ENCODE results near the gene RUNX2.

DNA sequence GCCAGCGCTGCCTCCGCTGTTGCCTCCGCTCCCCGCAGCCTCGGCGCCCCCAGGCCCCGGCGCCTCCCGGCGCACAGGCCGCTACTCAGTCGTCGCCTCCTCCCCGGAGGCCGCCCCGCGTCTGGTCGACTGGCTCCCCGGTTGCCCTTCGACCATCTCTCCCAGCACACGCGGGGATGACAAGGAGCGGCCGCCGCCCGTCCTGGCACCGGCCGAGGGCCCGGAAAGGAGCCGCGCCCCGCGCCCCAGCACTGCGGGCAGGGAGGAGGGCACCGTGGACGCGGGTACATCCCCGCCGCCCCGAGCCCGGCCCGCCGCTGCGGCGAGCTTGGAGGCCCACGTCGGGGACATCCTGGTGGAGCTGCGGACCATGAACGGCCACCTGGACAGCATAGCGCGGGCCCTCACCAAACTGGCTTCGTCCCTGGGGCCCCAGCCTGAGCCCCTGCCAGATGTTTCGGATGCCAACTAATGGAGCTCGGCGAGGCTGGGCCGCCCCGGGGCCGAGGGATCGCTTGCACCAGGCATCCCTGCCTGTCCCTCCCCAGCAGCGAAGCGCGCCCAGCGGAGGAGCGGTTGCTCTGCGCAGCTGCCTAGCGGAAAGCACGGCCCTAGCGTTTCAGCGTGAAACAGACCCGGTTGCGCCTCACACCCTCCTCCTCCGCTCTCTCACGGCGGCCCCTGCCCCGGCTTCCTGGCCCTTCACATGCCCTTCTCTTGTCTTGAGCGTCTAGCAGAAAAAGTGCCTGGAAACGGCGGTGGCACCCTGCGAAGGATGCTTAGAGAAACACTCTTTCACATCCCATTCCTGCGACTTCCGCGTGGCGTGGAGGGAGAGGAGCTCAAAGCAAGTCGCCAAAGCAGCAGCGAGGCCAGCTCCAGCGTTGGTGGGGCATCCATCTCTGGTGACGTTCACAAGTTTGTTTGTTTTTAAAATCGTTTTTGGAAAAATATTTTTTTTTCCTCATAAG, 335.4 kb downstream of the RUNX2 start:
- TF ChIP-seq, protein P1, sequence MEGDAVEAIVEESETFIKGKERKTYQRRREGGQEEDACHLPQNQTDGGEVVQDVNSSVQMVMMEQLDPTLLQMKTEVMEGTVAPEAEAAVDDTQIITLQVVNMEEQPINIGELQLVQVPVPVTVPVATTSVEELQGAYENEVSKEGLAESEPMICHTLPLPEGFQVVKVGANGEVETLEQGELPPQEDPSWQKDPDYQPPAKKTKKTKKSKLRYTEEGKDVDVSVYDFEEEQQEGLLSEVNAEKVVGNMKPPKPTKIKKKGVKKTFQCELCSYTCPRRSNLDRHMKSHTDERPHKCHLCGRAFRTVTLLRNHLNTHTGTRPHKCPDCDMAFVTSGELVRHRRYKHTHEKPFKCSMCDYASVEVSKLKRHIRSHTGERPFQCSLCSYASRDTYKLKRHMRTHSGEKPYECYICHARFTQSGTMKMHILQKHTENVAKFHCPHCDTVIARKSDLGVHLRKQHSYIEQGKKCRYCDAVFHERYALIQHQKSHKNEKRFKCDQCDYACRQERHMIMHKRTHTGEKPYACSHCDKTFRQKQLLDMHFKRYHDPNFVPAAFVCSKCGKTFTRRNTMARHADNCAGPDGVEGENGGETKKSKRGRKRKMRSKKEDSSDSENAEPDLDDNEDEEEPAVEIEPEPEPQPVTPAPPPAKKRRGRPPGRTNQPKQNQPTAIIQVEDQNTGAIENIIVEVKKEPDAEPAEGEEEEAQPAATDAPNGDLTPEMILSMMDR (IDR thresholded peaks at IDR 0.05; ENCODE audit: poor library complexity, severe bottlenecking), result peak; percentile 28
- no peak for TF ChIP-seq POLR2AphosphoS5 (IDR thresholded peaks at IDR 0.05)
- no peak for TF ChIP-seq EZH2 (IDR thresholded peaks at IDR 0.05; ENCODE audit: borderline replicate concordance, insufficient read depth, low read length, poor library complexity, severe bottlenecking)
